ENCODE results near the gene BTNL9.

The BTNL9 gene

DNA sequence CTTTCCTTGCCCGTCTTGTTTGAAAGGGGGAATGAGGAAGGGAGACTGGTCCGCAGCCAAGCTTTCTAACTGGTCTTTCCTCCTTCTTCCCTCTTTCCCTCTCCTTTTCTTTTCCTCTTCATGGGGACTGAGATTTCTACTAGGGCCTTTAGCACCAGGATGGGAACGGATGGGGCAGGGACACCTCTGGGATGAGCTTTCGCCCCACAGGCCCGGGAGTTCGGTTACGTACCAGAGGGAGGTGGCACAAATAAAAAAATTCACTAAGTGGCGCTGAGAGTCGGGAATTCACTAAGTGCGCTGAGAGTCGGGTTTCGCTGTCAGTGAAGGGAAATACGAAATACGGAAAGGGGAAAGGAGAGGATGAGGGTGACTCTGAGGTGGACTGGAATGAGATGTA is 21.6 kb downstream of the BTNL9 start:
- DNase-seq (ENCODE audit: low read depth): no peak
- no peak overlapping the region for H3K4me3 ChIP-seq (ENCODE audit: low read depth, low read length)
- TF ChIP-seq, protein P1, sequence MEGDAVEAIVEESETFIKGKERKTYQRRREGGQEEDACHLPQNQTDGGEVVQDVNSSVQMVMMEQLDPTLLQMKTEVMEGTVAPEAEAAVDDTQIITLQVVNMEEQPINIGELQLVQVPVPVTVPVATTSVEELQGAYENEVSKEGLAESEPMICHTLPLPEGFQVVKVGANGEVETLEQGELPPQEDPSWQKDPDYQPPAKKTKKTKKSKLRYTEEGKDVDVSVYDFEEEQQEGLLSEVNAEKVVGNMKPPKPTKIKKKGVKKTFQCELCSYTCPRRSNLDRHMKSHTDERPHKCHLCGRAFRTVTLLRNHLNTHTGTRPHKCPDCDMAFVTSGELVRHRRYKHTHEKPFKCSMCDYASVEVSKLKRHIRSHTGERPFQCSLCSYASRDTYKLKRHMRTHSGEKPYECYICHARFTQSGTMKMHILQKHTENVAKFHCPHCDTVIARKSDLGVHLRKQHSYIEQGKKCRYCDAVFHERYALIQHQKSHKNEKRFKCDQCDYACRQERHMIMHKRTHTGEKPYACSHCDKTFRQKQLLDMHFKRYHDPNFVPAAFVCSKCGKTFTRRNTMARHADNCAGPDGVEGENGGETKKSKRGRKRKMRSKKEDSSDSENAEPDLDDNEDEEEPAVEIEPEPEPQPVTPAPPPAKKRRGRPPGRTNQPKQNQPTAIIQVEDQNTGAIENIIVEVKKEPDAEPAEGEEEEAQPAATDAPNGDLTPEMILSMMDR (IDR thresholded peaks at IDR 0.05; ENCODE audit: control insufficient read depth, extremely low read depth, insufficient read depth): no peak

- TF ChIP-seq, protein P1 (IDR thresholded peaks at IDR 0.05; ENCODE audit: control insufficient read depth, extremely low read depth, insufficient read depth): no peak
- DNase-seq (ENCODE audit: low read depth): no peak
- H3K4me3 ChIP-seq (ENCODE audit: low read depth, low read length): no peak overlapping the region
Observed at GRCh38 chr5:181062631-181063030, 22.6 kb downstream of the BTNL9 start.

DNA sequence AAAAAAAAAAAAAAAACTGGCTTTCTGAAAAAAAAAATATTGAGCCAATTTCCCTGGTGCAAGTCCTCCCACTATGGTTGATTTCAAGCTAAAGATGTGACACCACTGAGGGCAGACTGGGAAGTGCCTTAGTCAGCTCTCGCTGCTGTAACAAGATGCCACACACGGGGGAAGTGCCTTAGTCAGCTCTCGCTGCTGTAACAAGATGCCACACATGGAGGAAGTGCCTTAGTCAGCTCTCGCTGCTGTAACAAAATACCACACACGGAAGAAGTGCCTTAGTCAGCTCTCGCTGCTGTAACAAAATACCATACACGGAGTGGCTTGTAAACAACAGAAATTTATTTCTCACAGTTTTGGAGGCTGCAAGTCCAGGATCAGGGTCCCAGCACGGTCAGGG is 23.4 kb downstream of the BTNL9 start:
- no peak overlapping the region for H3K4me3 ChIP-seq (ENCODE audit: low read depth, low read length)
- TF ChIP-seq, protein P1 (IDR thresholded peaks at IDR 0.05; ENCODE audit: control insufficient read depth, extremely low read depth, insufficient read depth): no peak
- DNase-seq (ENCODE audit: low read depth): no peak

DNA sequence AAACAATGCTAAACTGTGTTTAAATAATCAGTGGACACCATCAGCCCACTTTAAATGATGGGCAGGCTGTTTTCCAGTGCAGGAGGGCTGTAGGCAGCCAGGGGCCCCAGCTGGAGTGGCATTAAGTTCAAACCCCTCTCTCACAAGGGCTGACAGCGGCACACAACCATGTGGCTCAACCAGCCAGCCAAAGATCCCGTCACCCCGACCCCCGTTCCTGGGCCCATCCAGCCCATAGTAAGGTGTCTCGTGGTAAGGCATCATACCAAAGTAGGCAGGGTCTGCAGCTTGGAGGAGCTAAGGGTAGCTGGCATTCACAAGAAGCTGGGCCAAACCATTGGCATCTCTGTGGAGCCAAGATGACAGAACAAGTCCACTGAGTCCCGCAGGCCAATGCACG is 24.9 kb downstream of the BTNL9 start:
- no peak for DNase-seq (ENCODE audit: low read depth)
- TF ChIP-seq, protein P1 (IDR thresholded peaks at IDR 0.05; ENCODE audit: control insufficient read depth, extremely low read depth, insufficient read depth): no peak
- H3K4me3 ChIP-seq (ENCODE audit: low read depth, low read length): no peak overlapping the region

GRCh38 chr5:181069767-181070491 is 29.9 kb downstream of the BTNL9 start:
- H3K4me3 ChIP-seq (ENCODE audit: low read depth, low read length): no peak overlapping the region
- TF ChIP-seq, protein P1 (IDR thresholded peaks at IDR 0.05; ENCODE audit: control insufficient read depth, extremely low read depth, insufficient read depth): no peak
- DNase-seq (ENCODE audit: low read depth): no peak

DNA sequence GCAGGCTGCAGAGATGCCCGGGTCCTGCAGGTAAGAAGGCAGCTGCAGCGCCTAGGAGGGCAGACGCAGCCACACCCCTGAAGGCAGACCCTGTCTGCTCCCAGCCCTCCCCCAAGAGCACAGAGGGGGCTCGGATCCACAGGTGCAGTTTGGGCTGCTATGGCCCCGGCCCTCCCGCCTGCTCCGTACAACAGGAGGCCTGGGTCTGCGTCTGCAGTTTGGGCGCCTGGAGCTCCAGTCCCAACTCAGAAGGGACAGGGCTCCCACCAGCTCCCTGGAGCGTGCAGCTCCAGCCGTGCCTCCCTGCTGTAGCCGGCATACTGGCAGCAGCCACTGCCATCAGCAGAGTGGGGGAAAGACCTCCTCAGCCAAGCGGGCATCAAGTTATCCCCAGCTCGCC is 30.5 kb downstream of the BTNL9 start:
- TF ChIP-seq, protein P1 (IDR thresholded peaks at IDR 0.05; ENCODE audit: control insufficient read depth, extremely low read depth, insufficient read depth): no peak
- H3K4me3 ChIP-seq (ENCODE audit: low read depth, low read length): no peak overlapping the region
- DNase-seq (ENCODE audit: low read depth): no peak

GRCh38 chr5:181071257-181071656 is 31.2 kb downstream of the BTNL9 start:
- no peak for DNase-seq (ENCODE audit: low read depth)
- H3K4me3 ChIP-seq (ENCODE audit: low read depth, low read length): no peak overlapping the region
- TF ChIP-seq, protein P1 (IDR thresholded peaks at IDR 0.05; ENCODE audit: control insufficient read depth, extremely low read depth, insufficient read depth): no peak
